Smooth muscle cell (in vitro differentiated cells): ENCODE data around the gene CIB1. TPM values are rescaled to one million over a fixed set of nuclear protein-coding genes. Genes with fewer than 3 reads are reported as not detected.
A peak's percentile ranks its signal among the peaks of the same experiment; 100 is the strongest.

Experiments used
- DNase-seq: peaks from one replicate; lab custom pipeline; 2025; ENCODE audit not compliant: unreplicated experiment; lab: John Stamatoyannopoulos, UW
- H2AFZ ChIP-seq: fragments of 200-600 bp; sonication (generic); 2 replicates; pipeline ENCODE4 v1.6.0; 2016; ENCODE audit warnings: antibody characterized with exemption, low read depth, mild to moderate bottlenecking
- H3F3A ChIP-seq: fragments of 200-600 bp; sonication (generic); 2 replicates; pipeline ENCODE4 v1.6.0; 2017; ENCODE audit warnings: antibody characterized with exemption, low read depth
- H3K27ac ChIP-seq: fragments of 200-600 bp; sonication (generic); 2 replicates; pipeline ENCODE4 v1.5.1; 2016; ENCODE audit warnings: low read depth, mild to moderate bottlenecking
- H3K27me3 ChIP-seq: fragments of 200-600 bp; sonication (generic); 2 replicates; pipeline ENCODE4 v1.6.1; 2016; ENCODE audit warnings: low read depth, mild to moderate bottlenecking
- H3K36me3 ChIP-seq: fragments of 200-600 bp; sonication (generic); 2 replicates; pipeline ENCODE4 v1.5.1; 2016; ENCODE audit warnings: low read depth
- H3K4me1 ChIP-seq: fragments of 200-600 bp; sonication (generic); 2 replicates; pipeline ENCODE4 v1.5.1; 2016; ENCODE audit warnings: low read depth
- H3K4me2 ChIP-seq: fragments of 200-600 bp; sonication (generic); 2 replicates; pipeline ENCODE4 v1.6.0; 2016; ENCODE audit warnings: mild to moderate bottlenecking
- H3K4me3 ChIP-seq: fragments of 200-600 bp; sonication (generic); 2 replicates; pipeline ENCODE4 v1.5.1; 2016; ENCODE audit warnings: mild to moderate bottlenecking
- H3K79me2 ChIP-seq: fragments of 200-600 bp; sonication (generic); 2 replicates; pipeline ENCODE4 v1.6.0; 2016; ENCODE audit warnings: low read depth, mild to moderate bottlenecking
- H3K9ac ChIP-seq: fragments of 200-600 bp; sonication (generic); 2 replicates; pipeline ENCODE4 v1.6.0; 2016; ENCODE audit warnings: low read depth
- H3K9me3 ChIP-seq: fragments of 200-600 bp; sonication (generic); replicated peaks from 2 replicates; pipeline ENCODE4 v1.5.1; 2016; ENCODE audit warnings: low read depth
- H4K20me1 ChIP-seq: fragments of 200-600 bp; sonication (generic); 2 replicates; pipeline ENCODE4 v1.6.0; 2016; ENCODE audit warnings: low read depth
- CTCF ChIP-seq: fragments of 200-600 bp; sonication (generic); IDR thresholded peaks from 2 replicates; pipeline ENCODE4 v1.5.1; 2017; ENCODE audit warnings: borderline replicate concordance, mild to moderate bottlenecking, antibody characterized with exemption; ENCODE audit not compliant: insufficient read depth, poor library complexity, severe bottlenecking
- WGBS: methylation state at CpG from one replicate; pipeline ENCODE4 v1.1.7; 2016; ENCODE audit warnings: low lambda C conversion rate; 5-methylcytosine and 5-hydroxymethylcytosine counted together
- polyA plus RNA-seq: library from polyadenylated mRNA; unstranded; fragments of >200 nt; fragmentation: Nextera tagmentation; extraction: Ambion mirVana; gene quantifications from 2 replicates; pipeline ENCODE4 v1.2.1, GENCODE V29; 2016
- total RNA-seq: library from RNA; depleted of rRNA; stranded (reverse); fragments of >200 nt; gene quantifications from 2 replicates; pipeline ENCODE4 v1.2.3, GENCODE V29; 2014

CIB1 gene
- total and polyA plus RNA-seq, 2 experiments from 2014 or later: 33.9 to 132 TPM

GRCh38 chr15:90203473-90203872 is 30.3 kb downstream of the CIB1 start:
- Histone ChIP-seq H3K4me3 (no peak overlapping the region), H3K27me3 (no peaks in the 10 kb centered on the region), H3K4me2 (peak overlapping the region; percentile 100), H3F3A (peaks cover 15% of the 10 kb centered on the region), H3K27ac (no peak overlapping the region), H3K36me3 (no peaks in the 10 kb centered on the region), H3K4me1 (peaks cover 14% of the 10 kb centered on the region), H3K9me3 (no peaks in the 10 kb centered on the region), H2AFZ (no peak overlapping the region), H3K79me2 (peaks cover 65% of the 10 kb centered on the region), H3K9ac (no peak overlapping the region), H4K20me1 (peaks cover 64% of the 10 kb centered on the region)
- TF ChIP-seq CTCF: no peak
- DNase-seq: no peak
- 95% methylated on average over 7 of the region's 7 CpGs for WGBS

GRCh38 chr15:90202929-90203328 is 30.8 kb downstream of the CIB1 start:
- no peak for DNase-seq
- no peak overlapping the region for H3K9ac ChIP-seq
- H4K20me1 ChIP-seq: peaks cover 64% of the 10 kb centered on the region
- peaks cover 60% of the 10 kb centered on the region for H3K79me2 ChIP-seq
- no peaks in the 10 kb centered on the region for H3K36me3 ChIP-seq
- peak overlapping the region; percentile 99 for H3K4me3 ChIP-seq
- WGBS: 89% methylated on average over 4 of the region's 4 CpGs
- H3K9me3 ChIP-seq: no peaks in the 10 kb centered on the region
- TF ChIP-seq CTCF: no peak
- peaks cover 14% of the 10 kb centered on the region for H3K4me1 ChIP-seq
- H3F3A ChIP-seq: peaks cover 15% of the 10 kb centered on the region
- no peak overlapping the region for H2AFZ ChIP-seq
- H3K27ac ChIP-seq: no peak overlapping the region
- peak overlapping the region; percentile 100 for H3K4me2 ChIP-seq
- H3K27me3 ChIP-seq: no peaks in the 10 kb centered on the region

GRCh38 chr15:90201944-90202375 is 31.8 kb downstream of the CIB1 start:
- peak overlapping the region; percentile 99 for H3K4me3 ChIP-seq
- no peak for TF ChIP-seq CTCF
- H3K79me2 ChIP-seq: peaks cover 50% of the 10 kb centered on the region
- peaks cover 15% of the 10 kb centered on the region for H3F3A ChIP-seq
- H3K4me2 ChIP-seq: peak overlapping the region; percentile 100
- H3K9ac ChIP-seq: peak overlapping the region; percentile 62
- peak overlapping the region; percentile 89 for H2AFZ ChIP-seq
- H3K9me3 ChIP-seq: no peaks in the 10 kb centered on the region
- H3K27me3 ChIP-seq: no peaks in the 10 kb centered on the region
- H3K4me1 ChIP-seq: peaks cover 14% of the 10 kb centered on the region
- H4K20me1 ChIP-seq: peaks cover 56% of the 10 kb centered on the region
- H3K36me3 ChIP-seq: no peaks in the 10 kb centered on the region
- no peak overlapping the region for H3K27ac ChIP-seq
- WGBS: 1% methylated on average over 20 of the region's 25 CpGs
- DNase-seq: no peak
